Liver (tissue), 9 donors: Measurements from ENCODE around the gene NLGN4X. TPM values are rescaled to one million over a fixed set of nuclear protein-coding genes. Genes with fewer than 3 reads are reported as not detected.

Experiments used
- DNase-seq: peaks from one replicate; pipeline ENCODE4 v3.0.0-alpha.2; 2017; ENCODE audit warnings: low spot score
- H3K27ac ChIP-seq, 2 donors: one replicate each; pipeline ENCODE4 v1.7.0; 2013; ENCODE audit warnings: inconsistent platforms in 2 of 2, low read length in 2 of 2, control low read depth in 1 of 2, low read depth in 1 of 2, mild to moderate bottlenecking in 1 of 2
- H3K27me3 ChIP-seq, 4 donors: one replicate each; pipeline versions ENCODE4 v1.6.1 to v1.7.0; 2013; ENCODE audit warnings: low read length in 3 of 4, inconsistent platforms in 1 of 4, mild to moderate bottlenecking in 1 of 4, moderate library complexity in 1 of 4; ENCODE audit not compliant: control insufficient read depth in 4 of 4, insufficient read depth in 4 of 4
- H3K36me3 ChIP-seq, 4 donors: one replicate each; pipeline versions ENCODE4 v1.6.1 to v1.7.0; 2013; ENCODE audit warnings: low read length in 3 of 4, mild to moderate bottlenecking in 3 of 4, low read depth in 1 of 4, moderate library complexity in 1 of 4; ENCODE audit not compliant: control insufficient read depth in 4 of 4, insufficient read depth in 3 of 4
- H3K4me1 ChIP-seq, 4 donors: one replicate each; pipeline versions ENCODE4 v1.6.1 to v1.7.0; 2013; ENCODE audit warnings: low read length in 3 of 4, mild to moderate bottlenecking in 3 of 4, moderate library complexity in 1 of 4; ENCODE audit not compliant: control insufficient read depth in 4 of 4, insufficient read depth in 4 of 4
- H3K4me3 ChIP-seq, 3 donors: one replicate each; pipeline versions ENCODE4 v1.6.1 to v1.7.0; 2013; ENCODE audit warnings: low read length in 3 of 3, control low read depth in 1 of 3, low read depth in 1 of 3, mild to moderate bottlenecking in 1 of 3
- H3K9ac ChIP-seq, 2 donors: one replicate each; pipeline ENCODE4 v1.7.0; 2013; ENCODE audit warnings: low read length in 2 of 2, mild to moderate bottlenecking in 2 of 2, moderate library complexity in 2 of 2, control low read depth in 1 of 2, low read depth in 1 of 2
- H3K9me3 ChIP-seq, 4 donors: one replicate each; pipeline versions ENCODE4 v1.6.1 to v1.7.0; 2013; ENCODE audit warnings: low read length in 3 of 4; ENCODE audit not compliant: control insufficient read depth in 4 of 4
- FOXA1 ChIP-seq: IDR thresholded peaks from 2 replicates; pipeline ENCODE4 v1.6.1; 2016; ENCODE audit warnings: antibody characterized with exemption
- FOXA2 ChIP-seq: IDR thresholded peaks from 2 replicates; pipeline ENCODE4 v1.6.1; 2016; ENCODE audit warnings: antibody characterized with exemption
- HNF4G ChIP-seq: IDR thresholded peaks from 2 replicates; pipeline ENCODE4 v1.6.1; 2016; ENCODE audit warnings: antibody characterized with exemption
- RXRA ChIP-seq, 2 donors: IDR thresholded peaks; 2 replicates each; pipeline ENCODE4 v1.6.1; 2017 to 2018; ENCODE audit warnings: antibody characterized with exemption in 2 of 2, mild to moderate bottlenecking in 1 of 2
- SP1 ChIP-seq: IDR thresholded peaks from 2 replicates; pipeline ENCODE4 v1.6.1; 2018; ENCODE audit warnings: antibody characterized with exemption, mild to moderate bottlenecking
- YY1 ChIP-seq: IDR thresholded peaks from 2 replicates; pipeline ENCODE4 v1.6.1; 2016; ENCODE audit warnings: antibody characterized with exemption, mild to moderate bottlenecking
- WGBS: extraction: QIAGEN DNeasy Blood & Tissue Kit; methylation state at CpG from one replicate; pipeline ENCODE4 v1.1.7; 2013; 5-methylcytosine and 5-hydroxymethylcytosine counted together
- polyA plus RNA-seq, 2 donors: library from polyadenylated mRNA; stranded (reverse) in 1 of 2; unstranded in 1 of 2; fragments of 200-250 nt in 1 of 2; fragments of >200 nt in 1 of 2; fragmentation: Nextera tagmentation in 1 of 2; extraction: Ambion mirVana in 1 of 2; gene quantifications; one replicate each; pipeline versions ENCODE4 v1.2.1 to v1.2.3, GENCODE V29; 2013 to 2015
- total RNA-seq, 2 donors: library from RNA; depleted of rRNA; stranded (reverse); fragments of >200 nt; gene quantifications; one replicate each; pipeline ENCODE4 v1.2.3, GENCODE V29; 2014
- TF ChIP-seq, protein P1 (sequence below): IDR thresholded peaks from 2 replicates; pipeline ENCODE4 v1.6.1; 2016; ENCODE audit warnings: antibody characterized with exemption
- TF ChIP-seq, protein P2 (sequence below): fragments of 150-350 bp; IDR thresholded peaks from 2 replicates; pipeline ENCODE4 v1.5.1; 2017; ENCODE audit warnings: improper control_type of control experiment, low read depth, low read length; ENCODE audit not compliant: missing input control
- TF ChIP-seq, protein P3 (sequence below): IDR thresholded peaks from 2 replicates; pipeline ENCODE4 v1.6.1; 2016; ENCODE audit warnings: antibody characterized with exemption, mild to moderate bottlenecking
- donor health status: healthy.
- donor health status: healthy.
- donor health status: healthy.
- donor health status: healthy.
- donor health status: healthy.

The NLGN4X gene
- total and polyA plus RNA-seq, 4 donors: 0.33 to 2.8 (median 0.93) TPM

DNA sequence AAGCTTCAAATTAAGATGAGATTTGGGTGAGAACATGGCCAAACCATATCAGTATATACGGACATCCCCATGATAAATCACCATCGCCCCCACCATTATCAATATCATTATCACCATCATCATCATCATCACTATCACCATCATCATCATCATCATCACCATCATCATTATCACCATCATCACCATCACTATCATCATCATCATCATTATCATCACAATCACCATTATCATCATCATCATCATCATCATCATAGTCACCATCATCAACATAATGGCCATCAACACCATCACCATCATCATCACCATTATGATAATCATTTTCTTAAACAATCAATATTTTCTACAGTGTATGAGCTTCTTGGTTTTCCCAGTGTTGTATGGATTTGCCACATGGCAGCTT is 360.9 kb downstream of the NLGN4X start:
- no peaks in the 10 kb centered on the region for H3K36me3 ChIP-seq
- H3K27ac ChIP-seq: no peak overlapping the region
- TF ChIP-seq FOXA2 (no peak), SP1 (no peak)
- DNase-seq: no peak
- H3K27me3 ChIP-seq: no peaks in the 10 kb centered on the region
- no peaks in the 10 kb centered on the region for H3K9me3 ChIP-seq
- no peaks in the 10 kb centered on the region for H3K4me1 ChIP-seq
- H3K9ac ChIP-seq: no peak overlapping the region
- no peak overlapping the region for H3K4me3 ChIP-seq
- 80% methylated on average over 2 of the region's 2 CpGs for WGBS

DNA sequence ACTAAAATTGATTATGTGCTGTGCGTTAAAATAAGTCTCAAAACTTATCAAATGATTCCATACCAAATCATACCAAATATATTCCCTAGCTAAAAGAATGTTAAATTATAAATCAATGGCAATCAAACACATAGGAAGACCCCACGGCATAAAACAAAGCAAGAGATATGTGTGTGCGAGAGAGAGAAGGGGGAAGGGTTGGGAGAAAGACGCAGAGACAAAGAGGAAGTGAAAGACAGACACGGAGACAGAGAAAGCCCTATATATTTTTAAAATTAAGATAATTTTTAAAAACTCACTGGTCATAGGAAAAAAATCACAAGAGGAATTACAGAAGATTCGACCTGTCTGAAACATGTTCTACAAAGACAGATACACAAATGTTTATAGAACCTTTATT is 371.4 kb downstream of the NLGN4X start:
- no peaks in the 10 kb centered on the region for H3K4me1 ChIP-seq
- no peak overlapping the region for H3K27ac ChIP-seq
- H3K9me3 ChIP-seq: no peaks in the 10 kb centered on the region
- no peaks in the 10 kb centered on the region for H3K27me3 ChIP-seq
- 43% methylated on average over 6 of the region's 6 CpGs for WGBS
- no peak overlapping the region for H3K4me3 ChIP-seq
- TF ChIP-seq, protein P1, sequence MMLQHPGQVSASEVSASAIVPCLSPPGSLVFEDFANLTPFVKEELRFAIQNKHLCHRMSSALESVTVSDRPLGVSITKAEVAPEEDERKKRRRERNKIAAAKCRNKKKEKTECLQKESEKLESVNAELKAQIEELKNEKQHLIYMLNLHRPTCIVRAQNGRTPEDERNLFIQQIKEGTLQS: no peak
- TF ChIP-seq RXRA (IDR thresholded peaks at IDR 0.05) (no peak), FOXA2 (no peak), HNF4G (no peak), YY1 (no peak), FOXA1 (no peak)
- TF ChIP-seq, protein P2, sequence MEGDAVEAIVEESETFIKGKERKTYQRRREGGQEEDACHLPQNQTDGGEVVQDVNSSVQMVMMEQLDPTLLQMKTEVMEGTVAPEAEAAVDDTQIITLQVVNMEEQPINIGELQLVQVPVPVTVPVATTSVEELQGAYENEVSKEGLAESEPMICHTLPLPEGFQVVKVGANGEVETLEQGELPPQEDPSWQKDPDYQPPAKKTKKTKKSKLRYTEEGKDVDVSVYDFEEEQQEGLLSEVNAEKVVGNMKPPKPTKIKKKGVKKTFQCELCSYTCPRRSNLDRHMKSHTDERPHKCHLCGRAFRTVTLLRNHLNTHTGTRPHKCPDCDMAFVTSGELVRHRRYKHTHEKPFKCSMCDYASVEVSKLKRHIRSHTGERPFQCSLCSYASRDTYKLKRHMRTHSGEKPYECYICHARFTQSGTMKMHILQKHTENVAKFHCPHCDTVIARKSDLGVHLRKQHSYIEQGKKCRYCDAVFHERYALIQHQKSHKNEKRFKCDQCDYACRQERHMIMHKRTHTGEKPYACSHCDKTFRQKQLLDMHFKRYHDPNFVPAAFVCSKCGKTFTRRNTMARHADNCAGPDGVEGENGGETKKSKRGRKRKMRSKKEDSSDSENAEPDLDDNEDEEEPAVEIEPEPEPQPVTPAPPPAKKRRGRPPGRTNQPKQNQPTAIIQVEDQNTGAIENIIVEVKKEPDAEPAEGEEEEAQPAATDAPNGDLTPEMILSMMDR: no peak
- TF ChIP-seq, protein P3, sequence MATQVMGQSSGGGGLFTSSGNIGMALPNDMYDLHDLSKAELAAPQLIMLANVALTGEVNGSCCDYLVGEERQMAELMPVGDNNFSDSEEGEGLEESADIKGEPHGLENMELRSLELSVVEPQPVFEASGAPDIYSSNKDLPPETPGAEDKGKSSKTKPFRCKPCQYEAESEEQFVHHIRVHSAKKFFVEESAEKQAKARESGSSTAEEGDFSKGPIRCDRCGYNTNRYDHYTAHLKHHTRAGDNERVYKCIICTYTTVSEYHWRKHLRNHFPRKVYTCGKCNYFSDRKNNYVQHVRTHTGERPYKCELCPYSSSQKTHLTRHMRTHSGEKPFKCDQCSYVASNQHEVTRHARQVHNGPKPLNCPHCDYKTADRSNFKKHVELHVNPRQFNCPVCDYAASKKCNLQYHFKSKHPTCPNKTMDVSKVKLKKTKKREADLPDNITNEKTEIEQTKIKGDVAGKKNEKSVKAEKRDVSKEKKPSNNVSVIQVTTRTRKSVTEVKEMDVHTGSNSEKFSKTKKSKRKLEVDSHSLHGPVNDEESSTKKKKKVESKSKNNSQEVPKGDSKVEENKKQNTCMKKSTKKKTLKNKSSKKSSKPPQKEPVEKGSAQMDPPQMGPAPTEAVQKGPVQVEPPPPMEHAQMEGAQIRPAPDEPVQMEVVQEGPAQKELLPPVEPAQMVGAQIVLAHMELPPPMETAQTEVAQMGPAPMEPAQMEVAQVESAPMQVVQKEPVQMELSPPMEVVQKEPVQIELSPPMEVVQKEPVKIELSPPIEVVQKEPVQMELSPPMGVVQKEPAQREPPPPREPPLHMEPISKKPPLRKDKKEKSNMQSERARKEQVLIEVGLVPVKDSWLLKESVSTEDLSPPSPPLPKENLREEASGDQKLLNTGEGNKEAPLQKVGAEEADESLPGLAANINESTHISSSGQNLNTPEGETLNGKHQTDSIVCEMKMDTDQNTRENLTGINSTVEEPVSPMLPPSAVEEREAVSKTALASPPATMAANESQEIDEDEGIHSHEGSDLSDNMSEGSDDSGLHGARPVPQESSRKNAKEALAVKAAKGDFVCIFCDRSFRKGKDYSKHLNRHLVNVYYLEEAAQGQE: no peak
- no peaks in the 10 kb centered on the region for H3K36me3 ChIP-seq
- H3K9ac ChIP-seq: no peak overlapping the region
- no peak for DNase-seq

DNA sequence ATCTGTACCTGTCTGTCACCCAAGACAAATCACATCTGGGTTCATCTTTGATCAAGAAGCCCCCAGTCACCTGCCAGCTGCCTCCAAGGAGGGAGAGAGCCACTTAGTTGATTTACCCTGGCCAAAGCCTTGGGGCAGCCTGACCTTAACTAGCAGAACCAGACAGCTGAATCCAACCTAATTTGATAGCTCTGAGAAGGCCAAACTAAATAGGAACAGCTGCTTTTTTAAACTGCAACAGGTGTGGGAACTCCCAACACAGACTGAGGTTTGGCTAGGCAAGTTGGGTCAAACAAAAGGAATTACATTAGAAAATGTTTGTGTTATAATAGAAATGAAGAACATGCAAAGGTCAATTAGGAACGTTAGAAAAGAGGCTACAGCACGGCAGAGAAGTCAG is 375.7 kb downstream of the NLGN4X start:
- Histone ChIP-seq H3K9ac (no peak overlapping the region), H3K4me1 (no peaks in the 10 kb centered on the region), H3K27ac (no peak overlapping the region), H3K27me3 (no peaks in the 10 kb centered on the region), H3K9me3 (no peaks in the 10 kb centered on the region), H3K4me3 (no peak overlapping the region), H3K36me3 (no peaks in the 10 kb centered on the region)
- TF ChIP-seq YY1: no peak
- no peak for DNase-seq
- 56% methylated on average over 2 of the region's 2 CpGs for WGBS
